NT2/D1 (cell line): ENCODE results near the gene TUBA8.

Experiments
- SUZ12 ChIP-seq: IDR thresholded peaks from 2 replicates; pipeline ENCODE4 v1.6.1; 2011; ENCODE audit not compliant: insufficient read length, insufficient read depth; ENCODE audit errors: extremely low read depth
- YY1 ChIP-seq: IDR thresholded peaks from 2 replicates; pipeline ENCODE4 v1.6.1; 2011; ENCODE audit not compliant: insufficient read length, insufficient read depth
- ZNF274 ChIP-seq: IDR thresholded peaks from 2 replicates; pipeline ENCODE4 v1.6.1; 2011; ENCODE audit warnings: mild to moderate bottlenecking, low read depth, low read length

DNA sequence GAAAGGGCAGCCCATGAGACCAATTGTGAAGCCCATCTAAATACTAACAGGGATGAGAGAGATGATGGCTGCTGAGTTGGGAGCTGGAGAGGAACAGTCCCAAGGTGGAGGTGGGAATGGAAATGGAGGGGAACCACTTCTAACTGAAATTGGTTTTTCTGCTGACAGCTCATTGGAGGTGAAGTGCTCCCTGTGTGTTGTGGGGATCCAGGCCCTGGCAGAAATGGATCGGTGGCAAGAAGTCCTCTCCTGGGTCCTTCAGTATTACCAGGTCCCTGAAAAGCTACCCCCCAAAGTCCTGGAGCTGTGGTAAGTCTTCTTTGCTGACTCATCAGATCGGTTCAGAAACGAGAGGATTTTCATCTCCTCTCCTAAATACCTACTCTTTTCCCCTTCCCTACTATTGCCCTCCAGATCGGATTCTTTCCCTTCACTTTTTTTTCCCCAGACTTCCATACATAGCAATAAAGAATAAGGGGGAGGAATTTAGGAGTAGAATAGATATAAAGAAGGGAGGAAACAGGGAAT lies 30.8 kb upstream of the TUBA8 start:
- TF ChIP-seq SUZ12 (no peak), YY1 (no peak), ZNF274 (no peak)
